Measurements from ENCODE around the gene RETN. TPM values are rescaled to one million over a fixed set of nuclear protein-coding genes. Genes with fewer than 3 reads are reported as not detected.

RETN gene
- total and polyA plus RNA-seq, 2 experiments from 2014 or later: not detected

DNA sequence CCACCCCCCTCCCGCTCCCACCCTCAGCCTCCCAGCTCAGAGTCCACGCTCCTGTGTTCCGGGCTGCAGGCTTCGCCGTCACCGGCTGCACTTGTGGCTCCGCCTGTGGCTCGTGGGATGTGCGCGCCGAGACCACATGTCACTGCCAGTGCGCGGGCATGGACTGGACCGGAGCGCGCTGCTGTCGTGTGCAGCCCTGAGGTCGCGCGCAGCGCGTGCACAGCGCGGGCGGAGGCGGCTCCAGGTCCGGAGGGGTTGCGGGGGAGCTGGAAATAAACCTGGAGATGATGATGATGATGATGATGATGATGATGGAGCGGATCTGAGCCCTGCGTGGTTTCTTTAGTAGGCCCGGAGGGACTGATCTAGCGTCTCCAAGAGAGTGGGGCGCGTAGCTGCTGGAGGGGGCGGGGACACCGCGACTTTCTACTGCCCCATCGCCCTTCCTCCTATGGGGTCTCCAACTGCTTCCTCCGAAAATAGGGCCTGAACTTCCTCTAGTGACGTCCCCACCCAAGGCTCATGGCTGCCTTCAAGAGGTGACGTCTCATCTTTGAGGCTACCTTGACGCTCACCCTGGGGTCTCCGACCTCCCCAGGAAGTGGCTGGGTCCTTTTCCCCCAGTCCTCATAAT is 1.4 kb downstream of the RETN start:
- H3K27me3 ChIP-seq (replicated peaks; ENCODE audit: insufficient read depth): peaks cover 6% of the 10 kb centered on the region
- peak; percentile 37 for DNase-seq
- in situ Hi-C loops (cut with MboI): loop anchor here (10.0 kb wide), 1 partner anchor 105 kb away; no protein-coding TSS in a partner anchor

DNA sequence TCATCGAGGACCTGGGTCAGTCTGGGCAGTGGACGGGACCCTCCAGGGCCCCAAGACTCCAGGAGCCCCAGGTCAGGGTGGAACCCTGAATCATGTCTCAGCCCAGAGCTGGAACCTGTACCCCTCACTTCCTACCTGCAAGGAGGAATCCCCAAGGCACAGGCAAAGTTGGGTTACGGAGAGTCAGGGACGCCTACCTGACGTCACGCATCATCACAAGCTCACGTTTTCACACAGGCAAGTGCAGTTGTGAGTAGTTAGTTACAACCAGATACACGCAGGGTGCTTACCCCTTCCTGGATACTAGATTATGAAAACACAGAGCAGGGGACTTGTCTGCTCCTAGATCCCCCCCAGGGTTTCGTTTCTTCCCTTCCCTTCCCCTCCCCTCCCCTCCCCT is 1.9 kb downstream of the RETN start:
- in situ Hi-C loops (cut with MboI): loop anchor here (10.0 kb wide), 1 partner anchor 106 kb away; no protein-coding TSS in a partner anchor
- 41 to 42% methylated on average over 8 to 9 of the region's 9 CpGs for WGBS, 2 experiments (ENCODE audit: low coverage in 1 of 2, low lambda C conversion rate in 2 of 2, missing lambda C conversion rate in 2 of 2)

More for the DNA sequence above, 1.4 kb downstream of the RETN start:
- Histone ChIP-seq H3K4me3 (no peak overlapping the region), H3K4me2 (ENCODE audit: unreplicated experiment) (no peak overlapping the region), H3K79me2 (ENCODE audit: insufficient read depth) (no peaks in the 10 kb centered on the region), H3K36me3 (ENCODE audit: low read depth) (no peaks in the 10 kb centered on the region), H2AFZ (no peak overlapping the region), H3K9ac (no peak overlapping the region), H3K4me1 (ENCODE audit: insufficient read depth) (no peaks in the 10 kb centered on the region), H3K9me3 (ENCODE audit: low read depth) (no peaks in the 10 kb centered on the region), H3K27ac (no peak overlapping the region), H4K20me1 (ENCODE audit: insufficient read depth) (no peaks in the 10 kb centered on the region), H3K9me2 (ENCODE audit: insufficient read depth) (no peaks in the 10 kb centered on the region), H3F3A (ENCODE audit: insufficient read depth) (no peaks in the 10 kb centered on the region)
- TF ChIP-seq EZH2phosphoT487 (IDR thresholded peaks at IDR 0.05; ENCODE audit: insufficient read depth, low read depth) (no peak), EZH2 (IDR thresholded peaks at IDR 0.05; ENCODE audit: insufficient read depth, poor library complexity, severe bottlenecking) (no peak)
- WGBS, 2 experiments (ENCODE audit: low coverage in 1 of 2, low lambda C conversion rate in 2 of 2, missing lambda C conversion rate in 2 of 2): 3% methylated on average over 38 to 40 of the region's 43 CpGs

DNA sequence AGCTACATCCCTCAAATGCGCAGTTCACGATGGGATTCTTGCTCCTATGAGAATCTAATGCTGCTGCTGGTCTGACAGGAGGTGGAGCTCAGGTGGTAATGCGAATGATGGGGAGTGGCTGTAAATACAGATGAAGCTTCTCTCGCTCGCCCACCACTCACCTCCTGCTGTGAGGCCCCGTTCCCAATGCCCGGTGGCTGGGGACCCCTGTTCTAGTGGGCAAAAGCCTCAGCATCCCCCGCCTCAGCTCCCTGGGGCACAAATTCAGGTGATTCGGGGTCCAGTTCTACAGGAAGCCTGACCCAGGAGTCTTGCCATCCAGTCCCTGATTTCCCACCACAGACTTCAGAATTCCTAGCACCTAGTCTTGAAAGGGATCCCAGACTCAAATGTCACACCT is 3.7 kb downstream of the RETN start:
- Histone ChIP-seq H3K27ac (no peak overlapping the region), H3K4me3 (no peak overlapping the region), H3K27me3 (replicated peaks; ENCODE audit: insufficient read depth) (peaks cover 12% of the 10 kb centered on the region), H3K9me2 (ENCODE audit: insufficient read depth) (no peaks in the 10 kb centered on the region), H2AFZ (no peak overlapping the region), H3F3A (ENCODE audit: insufficient read depth) (no peaks in the 10 kb centered on the region), H3K4me2 (ENCODE audit: unreplicated experiment) (no peak overlapping the region), H3K36me3 (ENCODE audit: low read depth) (no peaks in the 10 kb centered on the region), H4K20me1 (ENCODE audit: insufficient read depth) (no peaks in the 10 kb centered on the region), H3K79me2 (ENCODE audit: insufficient read depth) (no peaks in the 10 kb centered on the region), H3K9ac (no peak overlapping the region), H3K4me1 (ENCODE audit: insufficient read depth) (no peaks in the 10 kb centered on the region), H3K9me3 (ENCODE audit: low read depth) (no peaks in the 10 kb centered on the region)
- DNase-seq: no peak
- 26 to 36% methylated on average over 9 of the region's 9 CpGs for WGBS, 2 experiments (ENCODE audit: low coverage in 1 of 2, low lambda C conversion rate in 2 of 2, missing lambda C conversion rate in 2 of 2)
- TF ChIP-seq EZH2phosphoT487 (IDR thresholded peaks at IDR 0.05; ENCODE audit: insufficient read depth, low read depth) (no peak), EZH2 (IDR thresholded peaks at IDR 0.05; ENCODE audit: insufficient read depth, poor library complexity, severe bottlenecking) (no peak)
- in situ Hi-C loops (cut with MboI): loop anchor here (10.0 kb wide), 1 partner anchor 108 kb away; no protein-coding TSS in a partner anchor

More for the DNA sequence above, 1.9 kb downstream of the RETN start:
- Histone ChIP-seq H3K4me2 (ENCODE audit: unreplicated experiment) (no peak overlapping the region), H3K9me3 (ENCODE audit: low read depth) (no peaks in the 10 kb centered on the region), H3K36me3 (ENCODE audit: low read depth) (no peaks in the 10 kb centered on the region), H3K9ac (no peak overlapping the region), H3K27ac (no peak overlapping the region), H3K9me2 (ENCODE audit: insufficient read depth) (no peaks in the 10 kb centered on the region), H2AFZ (no peak overlapping the region), H3K79me2 (ENCODE audit: insufficient read depth) (no peaks in the 10 kb centered on the region), H3K4me1 (ENCODE audit: insufficient read depth) (no peaks in the 10 kb centered on the region), H4K20me1 (ENCODE audit: insufficient read depth) (no peaks in the 10 kb centered on the region), H3K4me3 (no peak overlapping the region), H3F3A (ENCODE audit: insufficient read depth) (no peaks in the 10 kb centered on the region), H3K27me3 (replicated peaks; ENCODE audit: insufficient read depth) (peaks cover 8% of the 10 kb centered on the region)
- DNase-seq: no peak
- TF ChIP-seq EZH2phosphoT487 (IDR thresholded peaks at IDR 0.05; ENCODE audit: insufficient read depth, low read depth) (no peak), EZH2 (IDR thresholded peaks at IDR 0.05; ENCODE audit: insufficient read depth, poor library complexity, severe bottlenecking) (no peak)

DNA sequence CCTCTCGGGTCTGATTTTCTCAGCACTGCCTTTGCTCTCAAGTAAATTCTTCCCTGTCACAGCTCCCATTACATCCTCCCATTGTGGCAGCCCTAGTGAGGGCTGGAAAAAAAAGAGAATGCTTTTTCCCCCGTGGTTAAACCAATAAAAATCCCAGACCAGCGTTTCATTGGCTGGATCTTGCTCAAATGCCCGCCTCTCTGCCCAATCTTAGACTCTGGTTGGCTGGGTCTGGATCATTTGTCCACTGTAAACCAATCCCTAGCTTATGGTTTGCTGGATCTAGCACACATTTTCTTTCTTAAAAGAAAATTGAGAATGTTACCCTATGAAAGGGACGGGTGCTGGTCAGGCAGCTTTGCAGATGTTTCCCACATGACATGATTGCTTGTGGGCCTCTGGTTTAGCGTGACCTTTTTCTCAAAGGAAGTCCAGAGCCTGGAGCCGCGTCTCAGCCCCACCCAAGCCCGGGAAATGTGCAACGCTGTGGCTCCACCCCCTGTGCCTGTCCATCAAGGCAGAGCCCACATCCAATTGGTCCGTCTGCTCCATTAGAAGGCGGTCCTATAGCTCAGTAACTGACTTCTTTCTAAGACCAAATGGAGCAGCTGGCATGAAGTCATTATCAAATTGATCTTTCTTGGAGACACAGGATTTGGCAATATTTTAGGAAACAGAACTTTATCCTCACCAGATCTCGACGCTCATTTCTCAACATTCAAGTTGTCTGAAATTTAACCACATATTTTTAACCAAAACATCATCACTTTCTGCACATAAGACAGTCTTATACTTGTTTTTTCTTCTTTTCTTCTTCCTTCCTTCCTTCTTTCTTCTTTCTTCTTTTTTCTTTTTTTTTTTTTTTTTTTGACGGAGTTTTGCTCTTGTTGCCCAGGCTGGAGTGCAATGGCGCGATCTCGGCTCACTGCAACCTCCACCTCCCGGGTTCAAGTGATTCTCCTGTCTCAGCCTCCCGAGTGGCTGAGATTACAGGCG is 5.5 kb downstream of the RETN start:
- Histone ChIP-seq H2AFZ (peak overlapping the region; percentile 46), H3K27me3 (replicated peaks; ENCODE audit: insufficient read depth) (peaks cover 18% of the 10 kb centered on the region), H4K20me1 (ENCODE audit: insufficient read depth) (no peaks in the 10 kb centered on the region), H3K9ac (no peak overlapping the region), H3K36me3 (ENCODE audit: low read depth) (no peaks in the 10 kb centered on the region), H3K9me3 (ENCODE audit: low read depth) (no peaks in the 10 kb centered on the region), H3K27ac (no peak overlapping the region), H3F3A (ENCODE audit: insufficient read depth) (no peaks in the 10 kb centered on the region), H3K4me3 (no peak overlapping the region), H3K9me2 (ENCODE audit: insufficient read depth) (no peaks in the 10 kb centered on the region), H3K4me2 (ENCODE audit: unreplicated experiment) (peak overlapping the region; percentile 5), H3K4me1 (ENCODE audit: insufficient read depth) (no peaks in the 10 kb centered on the region), H3K79me2 (ENCODE audit: insufficient read depth) (no peaks in the 10 kb centered on the region)
- WGBS, 2 experiments (ENCODE audit: low coverage in 1 of 2, low lambda C conversion rate in 2 of 2, missing lambda C conversion rate in 2 of 2): 38 to 41% methylated on average over 20 to 21 of the region's 21 CpGs
- peak; percentile 74 for DNase-seq
- TF ChIP-seq EZH2phosphoT487 (IDR thresholded peaks at IDR 0.05; ENCODE audit: insufficient read depth, low read depth): no peak
- no peak for TF ChIP-seq EZH2 (IDR thresholded peaks at IDR 0.05; ENCODE audit: insufficient read depth, poor library complexity, severe bottlenecking)
- in situ Hi-C loops (cut with MboI): loop anchor here (10.0 kb wide), 1 partner anchor 110 kb away; no protein-coding TSS in a partner anchor
